Stimulated activated CD8-positive, alpha-beta memory T cell treated with anti-CD3 and anti-CD28 coated beads, Interleukin-15, amount 100 ng/mL, for 48 hours (primary cell): ENCODE results near the gene NMNAT2.
"Not testable (repeated sequence)": the region's sequence is repeated elsewhere in the genome, so short reads cannot be mapped to it uniquely, and the experiment has no call there.

Source experiments
- DNase-seq, 2 donors: peaks; one replicate each; pipeline ENCODE4 v3.0.0-alpha.2; 2020; ENCODE audit warnings: low read depth in 2 of 2

NMNAT2 gene

DNA sequence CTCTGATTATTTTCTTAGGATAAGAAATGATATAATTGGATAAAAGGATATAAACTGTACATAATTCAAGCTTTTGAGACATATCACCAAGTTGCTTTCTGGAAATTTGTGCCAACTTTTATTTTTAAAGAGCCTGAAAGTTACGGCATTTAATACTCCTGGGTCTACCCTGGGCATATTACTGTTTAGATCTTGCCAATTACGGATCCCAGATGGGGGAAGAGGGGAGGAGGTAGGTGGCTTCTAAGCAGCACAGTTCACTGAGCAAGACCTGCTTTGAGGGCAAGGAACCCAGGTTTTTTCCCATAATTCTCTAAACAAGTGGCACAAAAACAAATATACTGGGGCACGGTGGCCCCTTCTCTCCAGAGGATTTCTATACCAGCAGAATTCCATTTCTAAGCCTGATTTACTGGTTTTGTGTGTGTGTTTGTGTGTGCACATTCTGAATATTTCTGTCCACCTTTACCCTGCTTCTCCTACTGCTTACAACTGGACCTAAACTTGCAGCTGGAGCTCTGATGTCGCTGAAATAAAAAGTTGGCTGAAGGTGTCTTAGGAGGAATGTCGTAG, 155.5 kb downstream of the NMNAT2 start:
- no peak for DNase-seq

DNA sequence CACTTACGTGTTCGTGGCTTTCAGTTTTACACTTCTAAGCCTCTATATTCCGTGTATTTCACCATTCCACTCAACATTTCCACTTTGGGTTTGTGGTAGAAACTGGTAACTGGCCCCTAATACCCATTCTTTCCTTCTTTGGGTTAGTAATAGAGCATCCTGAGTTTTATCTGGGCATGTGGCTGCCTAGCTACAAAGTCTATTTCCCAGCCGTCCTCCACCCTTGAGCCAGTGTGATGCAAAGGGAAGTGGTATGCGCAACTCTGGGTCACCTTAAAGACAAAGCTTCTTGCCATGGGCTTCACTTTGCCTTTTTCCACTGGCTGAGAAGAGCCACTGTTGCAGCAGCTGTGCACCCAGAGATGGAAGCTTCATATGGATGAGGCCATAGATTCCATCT, 158.3 kb downstream of the NMNAT2 start:
- DNase-seq = no peak

DNA sequence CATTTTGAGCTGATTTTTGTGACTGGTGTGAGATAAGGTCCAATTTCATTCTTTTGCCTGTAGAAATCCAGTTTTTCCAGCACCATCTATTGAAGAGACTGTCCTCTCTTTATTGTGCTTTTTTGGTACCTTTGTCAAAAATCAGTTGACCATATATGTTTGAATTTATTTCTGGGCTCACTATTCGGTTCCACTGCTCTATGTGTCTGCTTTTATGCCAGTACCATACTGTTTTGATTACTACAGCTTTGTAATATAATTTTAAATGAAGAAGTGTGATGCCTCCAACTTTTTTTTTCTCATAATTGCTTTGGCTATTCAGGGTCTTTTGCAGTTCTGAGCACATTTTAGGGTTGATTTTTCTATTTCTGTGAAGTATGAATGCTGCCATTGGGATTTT, 163.1 kb downstream of the NMNAT2 start:
- no peak for DNase-seq

DNA sequence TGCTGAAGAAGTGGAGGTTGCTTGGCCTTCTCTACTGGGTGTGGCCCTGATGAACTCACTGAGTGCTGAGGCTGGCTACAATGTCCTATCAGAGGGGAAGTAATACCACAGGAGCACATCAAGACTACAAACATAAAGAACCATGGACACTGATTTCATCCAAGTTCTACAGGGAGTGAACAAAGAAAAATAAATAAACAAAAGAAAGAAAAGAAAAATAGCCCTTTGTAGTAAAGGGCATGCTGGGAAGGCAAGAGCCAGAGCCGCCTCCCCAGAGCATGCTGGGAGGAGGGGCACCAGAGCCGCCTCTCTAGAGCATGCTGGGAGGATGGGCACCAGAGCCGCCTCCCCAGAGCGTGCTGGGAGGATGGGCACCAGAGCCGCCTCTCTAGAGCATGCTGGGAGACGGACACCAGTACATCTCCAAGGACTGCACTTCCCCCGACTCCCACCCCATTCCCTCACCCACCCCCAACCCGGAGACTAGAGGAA, 166.2 kb downstream of the NMNAT2 start:
- DNase-seq = no peak

DNA sequence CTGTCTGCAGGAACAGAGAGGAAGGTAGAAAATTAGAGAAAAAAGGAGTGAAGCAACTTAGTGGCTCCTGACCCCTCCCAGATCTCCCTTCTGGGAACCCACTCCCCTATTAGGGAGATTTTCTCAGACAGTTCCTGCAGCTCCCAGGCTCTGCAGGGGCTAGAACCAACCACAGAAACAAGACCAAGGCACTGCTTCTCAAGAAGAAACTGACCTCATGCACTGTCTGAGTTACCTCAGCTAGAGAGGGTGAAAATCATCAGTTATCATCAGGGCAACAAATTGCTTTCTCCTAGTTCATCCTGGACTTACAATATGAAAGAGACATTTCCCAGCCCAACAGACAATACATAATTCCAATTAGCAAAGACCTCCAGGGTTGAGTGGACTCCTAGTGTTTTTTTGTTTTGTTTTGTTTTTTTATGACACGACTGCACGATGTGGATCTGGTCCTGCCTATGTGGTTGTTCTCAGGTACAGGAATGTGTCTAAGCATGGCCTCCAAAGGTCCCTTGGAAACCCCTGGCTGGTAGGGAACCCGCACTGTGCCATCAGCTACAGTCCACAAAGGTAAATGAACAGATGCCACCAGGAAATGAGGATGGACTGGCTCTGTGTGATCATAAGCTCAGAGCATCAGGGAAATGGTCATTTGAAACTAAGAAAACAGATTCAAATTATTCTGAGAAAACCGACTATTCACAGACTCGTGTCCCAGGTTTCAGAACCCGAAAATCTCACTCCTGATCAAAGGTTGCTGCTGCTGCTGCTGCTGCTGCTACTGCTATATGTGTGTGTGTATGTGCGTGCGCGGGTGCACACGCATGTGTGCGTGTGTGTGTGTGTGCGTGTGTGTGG, 166.8 kb downstream of the NMNAT2 start:
- no peak for DNase-seq

DNA sequence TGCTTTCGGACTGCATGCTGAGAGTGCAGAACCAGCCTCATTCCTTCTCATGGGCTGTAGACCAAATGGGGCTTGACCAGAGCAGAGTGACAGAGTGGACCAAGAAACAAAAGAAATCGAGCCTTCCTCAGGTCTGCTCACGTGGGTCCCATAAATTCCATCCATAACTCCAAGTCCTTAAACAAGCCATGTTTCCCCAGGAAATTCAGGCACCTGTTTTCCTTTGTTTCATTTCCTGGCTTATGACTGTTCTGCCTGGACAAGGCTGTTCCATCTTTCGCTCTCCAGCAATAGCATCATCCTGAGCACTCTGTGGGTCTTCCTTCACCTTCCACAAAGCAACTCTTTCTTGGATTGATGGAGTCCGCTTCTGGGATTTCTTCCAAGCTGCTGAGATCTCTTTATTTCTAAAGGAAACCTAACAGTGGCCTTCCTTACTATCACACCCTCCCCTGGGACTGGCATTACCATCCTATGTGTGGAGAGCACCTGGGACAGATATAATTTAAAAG, 168.2 kb downstream of the NMNAT2 start:
- DNase-seq = no peak

DNA sequence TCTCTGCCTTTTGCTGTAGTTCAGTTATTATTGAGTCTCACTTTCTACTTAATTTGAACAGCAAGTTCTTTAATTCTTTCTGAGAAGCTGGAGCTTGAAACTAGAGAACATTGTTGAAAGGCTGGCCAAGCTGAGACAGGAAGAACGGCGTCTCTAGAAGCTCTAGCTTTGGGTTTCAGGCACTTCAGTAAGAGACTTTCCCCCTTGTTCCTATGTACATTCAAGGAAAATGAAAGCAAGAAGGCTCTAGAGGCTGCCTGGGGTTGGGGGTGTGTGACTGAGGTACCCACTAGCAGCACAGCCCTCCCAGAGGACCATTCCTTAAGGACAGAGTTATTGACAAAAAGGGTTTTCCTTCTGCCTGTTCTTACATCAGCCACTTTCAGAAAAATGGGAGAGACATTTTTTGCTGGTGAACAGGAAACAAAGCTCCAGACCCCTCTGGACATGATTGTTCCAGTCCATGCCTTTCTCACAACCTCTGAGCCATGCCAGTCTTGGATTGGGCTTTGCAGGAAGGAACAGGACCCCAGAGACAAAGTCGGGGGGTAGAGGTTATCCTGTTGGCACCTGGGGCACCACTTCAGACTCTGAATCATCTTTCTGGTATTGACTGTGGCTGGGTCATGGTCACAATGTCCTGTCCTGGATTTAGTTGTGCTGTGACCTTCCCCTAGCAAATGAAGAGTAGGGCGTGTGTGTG, 169.0 kb downstream of the NMNAT2 start:
- no peak for DNase-seq

DNA sequence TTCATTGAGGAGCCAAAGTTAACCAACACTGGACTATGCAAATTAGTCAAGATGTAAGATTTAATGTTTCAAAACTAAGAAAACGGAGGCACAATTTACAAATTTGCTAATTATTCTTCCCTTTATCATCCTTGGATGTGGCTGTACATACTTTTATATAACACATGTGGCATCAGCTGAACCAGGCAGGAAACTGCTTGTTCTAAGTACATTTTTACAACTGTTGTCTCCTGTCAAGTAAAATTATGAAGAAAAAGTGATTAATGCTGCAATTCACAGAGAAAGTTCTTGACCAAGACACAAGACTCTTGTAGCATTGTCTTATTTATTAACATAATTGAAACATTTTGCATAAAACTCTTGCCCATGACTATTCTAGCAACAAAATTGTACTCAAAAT, 170.2 kb downstream of the NMNAT2 start:
- DNase-seq = no peak

DNA sequence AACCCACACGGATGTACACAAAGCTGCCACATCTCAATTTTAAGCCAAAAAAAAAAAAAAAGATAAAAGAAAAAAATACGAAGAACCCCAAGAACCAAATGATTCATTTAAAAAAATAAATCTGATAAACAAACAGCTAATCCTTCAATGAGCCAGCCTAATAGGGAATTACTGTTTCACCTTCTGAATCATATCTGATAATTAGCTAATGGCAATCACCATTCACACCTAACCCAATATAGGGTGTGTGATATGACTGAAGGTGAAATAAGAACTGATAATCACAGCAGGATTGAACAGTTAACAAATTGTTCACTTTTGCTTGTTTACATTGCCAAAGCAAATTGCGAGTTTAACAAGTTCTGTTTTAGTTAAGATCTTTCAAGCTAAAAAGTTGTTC, 170.7 kb downstream of the NMNAT2 start:
- no peak for DNase-seq

DNA sequence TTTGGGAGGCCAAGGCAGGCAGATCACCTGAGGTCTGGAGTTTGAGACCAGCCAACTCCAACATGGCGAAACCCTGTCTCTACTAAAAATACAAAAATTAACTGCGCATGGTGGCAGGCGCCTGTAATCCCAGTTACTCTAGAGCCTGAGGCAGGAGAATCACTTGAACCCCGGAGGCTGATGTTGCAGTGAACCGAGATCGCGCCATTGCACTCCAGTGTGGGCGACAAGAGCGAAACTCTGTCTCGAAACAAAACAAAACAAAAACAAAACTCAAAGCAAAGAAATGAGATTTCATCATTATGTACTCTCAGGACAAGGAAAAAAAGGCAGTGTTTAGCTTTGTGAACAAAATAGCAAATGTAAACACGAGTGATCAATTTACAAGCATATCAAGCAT, 171.1 kb downstream of the NMNAT2 start:
- DNase-seq = no peak

DNA sequence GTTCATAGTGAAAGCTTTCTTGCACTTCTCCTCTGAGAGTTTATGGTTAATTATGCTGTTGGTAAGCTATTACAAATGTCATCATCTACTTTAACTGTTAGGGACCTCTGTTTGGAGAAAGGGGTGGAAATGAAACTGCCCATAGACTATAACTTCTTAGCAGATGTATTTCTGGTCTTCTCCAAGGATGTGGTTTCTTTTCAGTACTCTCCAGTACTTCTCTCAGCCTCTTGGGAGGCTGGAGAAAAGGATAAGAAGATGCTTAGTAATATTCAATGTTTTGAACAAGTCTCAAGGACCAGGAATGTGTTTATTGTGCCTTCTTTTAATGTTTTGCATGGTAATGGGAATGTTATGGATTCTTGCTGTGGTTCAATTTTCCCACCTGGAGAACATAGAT, 171.7 kb downstream of the NMNAT2 start:
- DNase-seq = no peak

DNA sequence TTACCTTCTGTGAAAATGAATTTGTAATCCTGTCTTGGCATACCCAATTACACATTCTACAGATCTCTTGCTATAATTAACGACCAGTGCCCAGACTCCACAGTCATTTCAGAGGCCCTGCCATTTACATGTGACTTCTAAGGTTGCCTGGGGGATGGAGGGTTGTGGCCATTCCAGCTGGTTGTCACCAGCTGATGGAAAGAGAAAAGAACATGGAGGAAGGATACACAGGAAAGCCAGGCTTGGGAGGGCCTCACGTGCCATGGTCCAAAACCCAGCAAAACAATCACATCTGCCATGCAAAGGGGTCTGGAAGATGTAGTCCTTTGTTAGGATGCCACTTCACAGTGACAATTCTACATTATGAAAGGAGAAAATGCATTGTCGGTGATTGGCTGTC, 172.8 kb downstream of the NMNAT2 start:
- DNase-seq = no peak

DNA sequence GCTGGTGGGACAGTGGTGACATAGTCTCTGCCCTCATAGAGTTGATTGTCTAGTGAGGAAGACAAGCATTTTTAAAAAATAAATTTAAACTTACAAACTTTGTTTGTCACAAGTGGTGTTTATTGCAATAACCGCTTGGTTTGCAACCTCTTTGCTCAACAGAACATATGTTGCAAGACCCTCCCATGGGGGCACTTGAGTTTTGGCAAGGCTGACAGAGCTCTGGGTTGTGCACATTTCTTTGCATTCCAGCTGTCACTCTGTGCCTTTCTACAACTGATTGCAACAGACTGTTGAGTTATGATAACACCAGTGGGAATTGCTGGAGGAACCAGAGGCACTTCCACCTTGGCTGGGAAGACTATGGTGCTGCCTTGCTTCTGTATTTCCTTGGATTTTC, 173.7 kb downstream of the NMNAT2 start:
- DNase-seq = no peak

DNA sequence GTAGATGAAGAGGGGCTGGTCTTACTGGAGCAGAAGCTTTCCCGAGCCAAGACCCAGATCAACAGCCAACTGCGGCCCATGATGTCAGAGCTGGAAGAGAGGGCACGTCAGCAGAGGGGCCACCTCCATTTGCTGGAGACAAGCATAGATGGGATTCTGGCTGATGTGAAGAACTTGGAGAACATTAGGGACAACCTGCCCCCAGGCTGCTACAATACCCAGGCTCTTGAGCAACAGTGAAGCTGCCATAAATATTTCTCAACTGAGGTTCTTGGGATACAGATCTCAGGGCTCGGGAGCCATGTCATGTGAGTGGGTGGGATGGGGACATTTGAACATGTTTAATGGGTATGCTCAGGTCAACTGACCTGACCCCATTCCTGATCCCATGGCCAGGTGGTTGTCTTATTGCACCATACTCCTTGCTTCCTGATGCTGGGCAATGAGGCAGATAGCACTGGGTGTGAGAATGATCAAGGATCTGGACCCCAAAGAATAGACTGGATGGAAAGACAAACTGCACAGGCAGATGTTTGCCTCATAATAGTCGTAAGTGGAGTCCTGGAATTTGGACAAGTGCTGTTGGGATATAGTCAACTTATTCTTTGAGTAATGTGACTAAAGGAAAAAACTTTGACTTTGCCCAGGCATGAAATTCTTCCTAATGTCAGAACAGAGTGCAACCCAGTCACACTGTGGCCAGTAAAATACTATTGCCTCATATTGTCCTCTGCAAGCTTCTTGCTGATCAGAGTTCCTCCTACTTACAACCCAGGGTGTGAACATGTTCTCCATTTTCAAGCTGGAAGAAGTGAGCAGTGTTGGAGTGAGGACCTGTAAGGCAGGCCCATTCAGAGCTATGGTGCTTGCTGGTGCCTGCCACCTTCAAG, 174.8 kb downstream of the NMNAT2 start:
- DNase-seq = no peak

DNA sequence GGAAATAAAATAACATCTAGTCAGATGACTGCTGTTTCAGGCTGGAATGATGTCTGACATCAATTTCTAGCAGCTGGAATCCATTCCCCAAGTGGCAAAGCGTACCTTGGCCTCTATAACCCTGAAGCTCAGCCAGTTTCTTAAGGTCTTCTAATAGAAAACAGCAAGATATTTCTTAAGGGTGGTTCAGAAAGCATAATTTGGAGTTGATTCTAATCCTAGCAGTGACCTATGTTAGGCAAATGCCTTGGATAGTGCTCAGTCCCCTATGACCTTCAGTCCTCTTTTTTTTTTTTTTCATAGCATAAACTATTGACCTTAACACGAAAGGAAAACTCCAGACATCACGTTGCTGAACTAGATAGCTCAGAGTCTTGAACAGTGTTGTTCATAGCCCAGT, 175.6 kb downstream of the NMNAT2 start:
- no peak for DNase-seq

DNA sequence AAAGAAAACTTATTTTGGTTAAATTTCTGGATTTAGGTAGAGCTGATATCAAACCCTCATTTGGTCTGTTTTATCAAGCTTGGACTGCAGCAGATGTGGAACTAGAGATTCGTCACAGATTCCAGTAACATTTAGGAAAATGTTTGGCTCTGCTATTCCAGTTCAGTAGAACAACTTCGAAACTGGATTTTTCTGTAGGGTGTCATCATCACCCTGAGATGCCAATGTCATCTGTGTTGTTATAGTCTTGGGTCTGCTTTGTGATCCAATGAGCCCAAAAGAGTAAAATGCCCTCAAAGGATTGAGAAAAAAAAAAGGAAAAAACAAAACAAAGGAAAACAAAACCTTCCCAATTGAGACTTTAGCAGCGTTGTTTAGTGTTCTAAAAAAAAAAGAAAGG, 176.7 kb downstream of the NMNAT2 start:
- DNase-seq = no peak

DNA sequence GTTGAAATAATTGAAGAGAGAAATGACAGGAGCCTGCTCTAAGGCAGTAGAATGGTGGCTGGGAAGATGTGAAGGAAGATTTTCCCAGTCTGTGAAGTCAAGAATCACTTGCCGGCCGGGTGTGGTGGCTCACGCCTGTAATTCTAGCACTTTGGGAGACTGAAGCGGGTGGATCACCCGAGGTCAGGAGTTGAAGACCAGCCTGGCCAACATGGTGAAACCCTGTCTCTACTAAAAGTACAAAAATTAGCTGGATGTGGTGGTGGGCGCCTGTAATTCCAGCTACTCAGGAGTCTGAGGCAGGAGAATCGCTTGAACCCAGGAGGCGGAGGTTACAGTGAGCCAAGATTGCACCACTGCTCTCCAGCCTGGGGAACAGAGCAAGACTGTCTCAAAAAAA, 177.3 kb downstream of the NMNAT2 start:
- DNase-seq = not testable (repeated sequence)

DNA sequence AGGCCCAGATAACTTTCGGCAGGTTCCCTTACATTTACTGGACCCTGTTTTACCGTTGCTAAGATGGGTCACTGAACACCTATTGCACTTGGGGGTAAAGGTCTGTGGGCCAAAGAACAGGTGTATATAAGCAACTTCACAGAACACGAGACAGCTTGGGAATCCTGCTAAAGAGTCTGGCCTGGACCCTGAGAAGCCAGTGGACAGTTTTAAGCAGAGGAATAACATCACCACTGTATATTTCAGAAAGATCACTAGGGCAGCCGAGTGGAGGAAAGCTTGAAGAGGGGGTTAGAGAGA, 177.7 kb downstream of the NMNAT2 start:
- DNase-seq = no peak

DNA sequence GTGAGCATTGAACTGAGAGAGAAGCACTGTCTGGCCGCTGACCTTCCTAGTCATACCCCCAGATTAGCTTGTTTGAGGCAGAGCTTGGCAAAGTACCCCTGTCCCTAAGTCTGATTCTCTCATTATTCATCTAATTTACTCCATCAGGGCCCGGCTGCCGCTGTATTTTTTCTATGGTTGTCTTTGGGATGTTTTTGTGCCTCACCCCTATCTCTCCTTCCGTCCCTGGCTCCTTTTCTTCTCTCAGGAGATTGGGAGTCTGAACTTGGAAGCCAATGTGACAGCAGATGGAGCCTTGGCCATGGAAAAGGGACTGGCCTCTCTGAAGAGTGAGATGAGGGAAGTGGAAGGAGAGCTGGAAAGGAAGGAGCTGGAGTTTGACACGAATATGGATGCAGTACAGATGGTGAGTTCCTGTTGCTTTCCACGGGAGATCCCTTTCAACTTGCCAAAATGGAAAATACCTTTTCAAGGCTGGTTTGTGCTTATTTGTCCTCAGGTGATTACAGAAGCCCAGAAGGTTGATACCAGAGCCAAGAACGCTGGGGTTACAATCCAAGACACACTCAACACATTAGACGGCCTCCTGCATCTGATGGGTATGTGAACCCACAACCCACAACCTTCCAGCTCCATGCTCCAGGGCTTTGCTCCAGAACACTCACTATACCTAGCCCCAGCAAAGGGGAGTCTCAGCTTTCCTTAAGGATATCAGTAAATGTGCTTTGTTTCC, 178.2 kb downstream of the NMNAT2 start:
- no peak for DNase-seq

DNA sequence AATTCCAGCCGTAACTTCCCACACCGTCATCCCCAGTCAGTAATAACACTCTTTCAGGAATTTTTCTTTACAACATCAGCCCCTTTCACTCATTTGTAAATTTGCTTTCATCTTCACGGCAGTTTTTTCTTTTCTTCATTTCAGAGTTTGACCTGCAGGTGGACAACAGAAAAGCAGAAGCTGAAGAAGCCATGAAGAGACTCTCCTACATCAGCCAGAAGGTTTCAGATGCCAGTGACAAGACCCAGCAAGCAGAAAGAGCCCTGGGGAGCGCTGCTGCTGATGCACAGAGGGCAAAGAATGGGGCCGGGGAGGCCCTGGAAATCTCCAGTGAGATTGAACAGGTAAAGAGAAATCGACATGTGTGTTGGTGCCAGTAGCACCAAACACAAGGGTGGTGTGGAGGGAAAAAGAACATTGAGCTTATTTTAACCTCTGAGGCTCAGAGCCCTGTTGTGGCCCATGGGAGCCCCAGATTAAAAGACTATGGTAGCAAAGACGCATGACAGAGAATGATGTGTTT, 178.9 kb downstream of the NMNAT2 start:
- no peak for DNase-seq

DNA sequence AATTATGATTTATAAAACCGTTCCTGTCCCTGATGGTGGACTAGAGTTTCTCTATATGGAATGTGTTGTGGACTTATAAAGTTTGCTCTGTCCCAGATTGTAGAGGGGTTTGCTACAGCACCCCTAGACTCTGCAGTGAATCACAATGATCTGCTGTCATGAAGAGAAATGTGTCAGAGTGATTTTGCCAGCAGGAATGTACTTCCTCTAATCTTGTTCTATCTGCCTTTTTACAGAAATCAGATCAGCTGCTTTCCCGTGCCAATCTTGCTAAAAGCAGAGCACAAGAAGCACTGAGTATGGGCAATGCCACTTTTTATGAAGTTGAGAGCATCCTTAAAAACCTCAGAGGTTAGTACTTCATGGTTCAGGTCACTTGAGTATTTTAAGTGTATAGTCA, 180.1 kb downstream of the NMNAT2 start:
- DNase-seq = no peak
